SK-N-SH (cell line): Measurements from ENCODE around the gene DUSP5. TPM values are rescaled to one million over a fixed set of nuclear protein-coding genes. Genes with fewer than 3 reads are reported as not detected.

Experiments
- CTCF ChIA-PET: fragments of 300-600, 350-600 bp; formaldehyde crosslinking; extraction: SDS; loops from one replicate; lab custom pipeline; 2021; lab: Yijun Ruan, JAX
- POLR2A ChIA-PET: fragments of 350-600 bp; sonication (Branson Sonifier 250); formaldehyde crosslinking; extraction: SDS; loops from one replicate; lab custom pipeline; 2020; ENCODE audit warnings: antibody characterized with exemption, inconsistent platforms; lab: Yijun Ruan, JAX
- DNase-seq: peaks from one replicate; pipeline ENCODE4 v3.0.0; 2012
- H2AFZ ChIP-seq: fragments of 200-600 bp; sonication (generic); 2 replicates; pipeline ENCODE4 v1.8.1; 2016; ENCODE audit warnings: antibody characterized with exemption, mild to moderate bottlenecking, low read depth
- H3F3A ChIP-seq: fragments of 200-600 bp; sonication (generic); replicated peaks from 2 replicates; pipeline ENCODE3; 2016; ENCODE audit warnings: antibody characterized with exemption, mild to moderate bottlenecking; ENCODE audit not compliant: insufficient read depth
- H3K27ac ChIP-seq, 2 experiments: fragments of 200-500 bp in 1 of 2; fragments of 200-600 bp in 1 of 2; sonication (Bioruptor generic) in 1 of 2; sonication (generic), shearing (Covaris generic) in 1 of 2; 2 replicates each; pipeline versions ENCODE4 v1.5.1 to v1.6.1; 2014 to 2016; ENCODE audit warnings: low read depth in 2 of 2, inconsistent platforms in 1 of 2, low read length in 1 of 2, mild to moderate bottlenecking in 1 of 2, mixed read lengths in 1 of 2
- H3K27me3 ChIP-seq: fragments of 200-600 bp; sonication (generic), shearing (Covaris generic); 2 replicates; pipeline ENCODE4 v1.6.1; 2016; ENCODE audit warnings: mixed run types; ENCODE audit not compliant: insufficient read depth
- H3K36me3 ChIP-seq, 2 experiments: fragments of 200-500 bp in 1 of 2; fragments of 200-600 bp in 1 of 2; sonication (Bioruptor generic) in 1 of 2; sonication (generic) in 1 of 2; replicated peaks in 1 of 2; 2 replicates each; pipeline versions ENCODE3 to v1.5.1; 2014 to 2016; ENCODE audit warnings: low read length in 1 of 2, mild to moderate bottlenecking in 1 of 2; ENCODE audit not compliant: insufficient read depth in 2 of 2, control insufficient read depth in 1 of 2
- H3K4me1 ChIP-seq, 2 experiments: fragments of 200-500 bp in 1 of 2; fragments of 200-600 bp in 1 of 2; sonication (Bioruptor generic) in 1 of 2; sonication (generic), shearing (Covaris generic) in 1 of 2; 2 replicates each; pipeline versions ENCODE4 v1.5.1 to v1.6.1; 2014 to 2016; ENCODE audit warnings: low read depth in 1 of 2, low read length in 1 of 2, mixed run types in 1 of 2; ENCODE audit not compliant: insufficient read depth in 2 of 2, control insufficient read depth in 1 of 2
- H3K4me2 ChIP-seq: fragments of 200-600 bp; sonication (generic), shearing (Covaris generic); 2 replicates; pipeline ENCODE4 v1.6.1; 2017; ENCODE audit warnings: mixed run types
- H3K4me3 ChIP-seq, 2 experiments: fragments of 200-500 bp in 1 of 2; fragments of 200-600 bp in 1 of 2; sonication (Bioruptor generic) in 1 of 2; sonication (generic), shearing (Covaris generic) in 1 of 2; 2 replicates each; pipeline versions ENCODE4 v1.5.1 to v1.8.1; 2014 to 2016; ENCODE audit warnings: low read depth in 2 of 2, inconsistent platforms in 1 of 2, low read length in 1 of 2, mild to moderate bottlenecking in 1 of 2, mixed read lengths in 1 of 2, moderate library complexity in 1 of 2
- H3K79me2 ChIP-seq: fragments of 200-600 bp; sonication (generic); 2 replicates; pipeline ENCODE4 v1.8.1; 2017; ENCODE audit warnings: mild to moderate bottlenecking; ENCODE audit not compliant: insufficient read depth
- H3K9ac ChIP-seq: fragments of 200-600 bp; sonication (generic); 2 replicates; pipeline ENCODE4 v1.6.1; 2017; ENCODE audit warnings: mixed run types
- H3K9me2 ChIP-seq: fragments of 200-600 bp; sonication (generic); 2 replicates; pipeline ENCODE4 v1.6.1; 2017; ENCODE audit warnings: mixed run types
- H3K9me3 ChIP-seq: fragments of 200-600 bp; sonication (generic); 2 replicates; pipeline ENCODE4 v1.6.1; 2017; ENCODE audit warnings: mixed run types, mild to moderate bottlenecking, moderate library complexity
- H4K20me1 ChIP-seq: fragments of 200-600 bp; sonication (generic); 2 replicates; pipeline ENCODE4 v1.6.1; 2017; ENCODE audit warnings: mild to moderate bottlenecking, mixed run types; ENCODE audit not compliant: insufficient read depth
- EP300 ChIP-seq, 2 experiments: IDR thresholded peaks; 2 replicates each; pipeline versions ENCODE4 v1.4.0 to v1.6.1; 2012; ENCODE audit warnings: borderline replicate concordance in 1 of 2, low read depth in 1 of 2, low read length in 1 of 2
- FOSL2 ChIP-seq: IDR thresholded peaks from 2 replicates; pipeline ENCODE4 v1.4.0; 2012; ENCODE audit warnings: low read depth, mild to moderate bottlenecking, moderate library complexity, borderline replicate concordance
- FOXJ3 ChIP-seq: sonication (generic); formaldehyde crosslinking; IDR thresholded peaks from 2 replicates; pipeline ENCODE4 v1.5.1; 2020; ENCODE audit warnings: mild to moderate bottlenecking, missing genetic modification reagents
- GABPA ChIP-seq: IDR thresholded peaks from 2 replicates; pipeline ENCODE4 v1.4.0; 2012; ENCODE audit warnings: low read depth, mild to moderate bottlenecking
- MAX ChIP-seq: IDR thresholded peaks from 2 replicates; pipeline ENCODE4 v1.4.0; 2012; ENCODE audit warnings: low read depth
- MXI1 ChIP-seq: IDR thresholded peaks from 2 replicates; pipeline ENCODE4 v1.6.1; 2012; ENCODE audit warnings: mild to moderate bottlenecking, low read depth, low read length, improper control_type of control experiment
- NFIC ChIP-seq: IDR thresholded peaks from 2 replicates; pipeline ENCODE4 v1.4.0; 2012; ENCODE audit warnings: borderline replicate concordance
- NRF1 ChIP-seq: IDR thresholded peaks from 2 replicates; pipeline ENCODE4 v1.6.1; 2012; ENCODE audit warnings: low read depth, mild to moderate bottlenecking, low read length
- PBX3 ChIP-seq: IDR thresholded peaks from 2 replicates; pipeline ENCODE4; 2012
- POLR2AphosphoS5 ChIP-seq: IDR thresholded peaks from 2 replicates; pipeline ENCODE4 v1.6.1; 2012; ENCODE audit warnings: low read depth, low read length
- REST ChIP-seq: IDR thresholded peaks from 2 replicates; pipeline ENCODE4 v1.6.1; 2012; ENCODE audit warnings: mild to moderate bottlenecking, low read depth, low read length, moderate library complexity
- RFX5 ChIP-seq: IDR thresholded peaks from 2 replicates; pipeline ENCODE4 v1.6.1; 2012; ENCODE audit warnings: mild to moderate bottlenecking, improper control_type of control experiment, low read length
- RXRA ChIP-seq: IDR thresholded peaks from 2 replicates; pipeline ENCODE4 v1.4.0; 2012; ENCODE audit warnings: low read depth, mild to moderate bottlenecking, borderline replicate concordance
- SIN3A ChIP-seq: IDR thresholded peaks from 2 replicates; pipeline ENCODE4 v1.6.1; 2012; ENCODE audit warnings: low read depth, mild to moderate bottlenecking, low read length, moderate library complexity, borderline replicate concordance
- TCF12 ChIP-seq: IDR thresholded peaks from 2 replicates; pipeline ENCODE4 v1.4.0; 2012
- TEAD4 ChIP-seq: IDR thresholded peaks from 2 replicates; pipeline ENCODE4 v1.4.0; 2012; ENCODE audit warnings: mild to moderate bottlenecking, borderline replicate concordance; ENCODE audit not compliant: insufficient read depth
- USF1 ChIP-seq: IDR thresholded peaks from 2 replicates; pipeline ENCODE4 v1.4.0; 2012; ENCODE audit warnings: low read depth, borderline replicate concordance
- WGBS: methylation state at CpG from one replicate; pipeline ENCODE4 v1.1.6; 2017; ENCODE audit warnings: low lambda C conversion rate; 5-methylcytosine and 5-hydroxymethylcytosine counted together
- polyA plus RNA-seq, 3 experiments: library from polyadenylated mRNA; depleted of rRNA; stranded (reverse); fragments of >200 nt; gene quantifications; 2 replicates each; pipeline ENCODE4 v1.2.3, GENCODE V29; 2012

DUSP5 gene
- polyA plus RNA-seq, 1 of the 3 experiments (the other 2 are of a cell fraction), result 52.0 TPM

GRCh38 chr10:110525349-110526260 is 27.9 kb downstream of the DUSP5 start:
- no peak for DNase-seq
- Histone ChIP-seq H2AFZ (peak overlapping the region; percentile 23; the same call in 1 of the 2 replicates), H3F3A (peaks cover 34% of the 10 kb centered on the region), H3K9me3 (no peaks in the 10 kb centered on the region), H3K79me2 (no peaks in the 10 kb centered on the region; the same call in 1 of the 2 replicates), H3K4me1 (peaks cover 8 to 53% of the 10 kb centered on the region in 2 experiments; a peak in 3 of 4 replicates), H3K27ac (peak overlapping the region in 1 of 2 experiments; percentile 72; a peak in 3 of 4 replicates), H3K4me3 (no peak overlapping the region), H3K36me3 (no peaks in the 10 kb centered on the region), H3K9me2 (no peaks in the 10 kb centered on the region), H3K27me3 (no peaks in the 10 kb centered on the region), H4K20me1 (no peaks in the 10 kb centered on the region), H3K9ac (no peak overlapping the region), H3K4me2 (0 out of 2 replicates have a peak overlapping the region, but pooled peaks have one; percentile 21)
- POLR2A ChIA-PET, result no interaction called here
- WGBS, result 62% methylated on average over 9 of the region's 9 CpGs
- TF ChIP-seq REST, result no peak
- no peak for TF ChIP-seq RXRA
- no peak for TF ChIP-seq GABPA
- no peak for TF ChIP-seq FOXJ3 (CRISPR knock-in tag)
- no peak for TF ChIP-seq POLR2AphosphoS5
- TF ChIP-seq MXI1, result no peak
- no peak for TF ChIP-seq USF1
- TF ChIP-seq SIN3A, result no peak
- peak; percentile 14; the same call in 1 of the 2 replicates for TF ChIP-seq NFIC
- peak; percentile 31 for TF ChIP-seq PBX3
- TF ChIP-seq MAX, result peak; percentile 78
- TF ChIP-seq NRF1, result no peak
- no peak for TF ChIP-seq TEAD4
- peak; percentile 48; the same call in 1 of the 2 replicates for TF ChIP-seq FOSL2
- peak; percentile 23; the same call in 1 of the 2 replicates for TF ChIP-seq TCF12
- TF ChIP-seq EP300 (IDR thresholded peaks at IDR 0.05; ENCODE audit: borderline replicate concordance in 1 of 2, low read depth in 1 of 2, low read length in 1 of 2), result 0 out of 4 replicates have a peak, but pooled peaks of 1 of the 2 experiments have one; percentile 48
- TF ChIP-seq RFX5, result no peak
- CTCF ChIA-PET, result no interaction called here
